IMR-90 (cell line): ENCODE data around the gene UBL7. TPM values are rescaled to one million over a fixed set of nuclear protein-coding genes. Genes with fewer than 3 reads are reported as not detected.

Experiments
- ATAC-seq: fragments of 200-7000 bp; cut with Tn5 transposase; 2 replicates; pipeline ENCODE4 v1.9.1; 2020; ENCODE audit warnings: low read depth, mild to moderate bottlenecking, moderate library complexity
- BruUV-seq: library from RNA; stranded (reverse); fragments of 400-500 nt; replicated peaks from 2 replicates; lab custom pipeline; 2021; lab: Mats Ljungman, UMichigan
- CTCF ChIA-PET: fragments of 300-600 bp; formaldehyde crosslinking; extraction: SDS; loops from one replicate; lab custom pipeline; 2021; ENCODE audit warnings: antibody characterized with exemption; lab: Yijun Ruan, JAX
- POLR2A ChIA-PET: fragments of 300-600 bp; sonication (Branson Sonifier 250); formaldehyde crosslinking; loops from one replicate; lab custom pipeline; 2022; ENCODE audit warnings: antibody characterized with exemption; ENCODE audit not compliant: unreplicated experiment; lab: Charles Lee
- DNase-seq: peaks from one replicate; pipeline ENCODE4 v3.0.0; 2013
- H2AFZ ChIP-seq: replicated peaks from 2 replicates; pipeline ENCODE3; 2013; ENCODE audit warnings: low read length, mild to moderate bottlenecking; ENCODE audit not compliant: poor library complexity
- H2AK5ac ChIP-seq: 2 replicates; pipeline ENCODE4 v1.6.1; 2013; ENCODE audit warnings: low read depth, low read length, inconsistent platforms
- H2AK9ac ChIP-seq: replicated peaks from 2 replicates; pipeline ENCODE3; 2013; ENCODE audit warnings: mild to moderate bottlenecking, low read depth, low read length, moderate library complexity; ENCODE audit not compliant: poor library complexity
- H2BK120ac ChIP-seq: 2 replicates; pipeline ENCODE4 v1.6.1; 2013; ENCODE audit warnings: low read depth, low read length, inconsistent platforms
- H2BK15ac ChIP-seq: 3 replicates; pipeline ENCODE4 v1.6.1; 2013; ENCODE audit warnings: low read depth, low read length, inconsistent platforms
- H2BK20ac ChIP-seq: 2 replicates; pipeline ENCODE4 v1.6.1; 2013; ENCODE audit warnings: low read depth, mild to moderate bottlenecking, inconsistent platforms, low read length, moderate library complexity
- H2BK5ac ChIP-seq: 2 replicates; pipeline ENCODE4 v1.6.1; 2013; ENCODE audit warnings: mild to moderate bottlenecking, low read depth, low read length, inconsistent platforms; ENCODE audit not compliant: poor library complexity, severe bottlenecking
- H3K14ac ChIP-seq: replicated peaks from 2 replicates; pipeline ENCODE4 v1.6.1; 2013; ENCODE audit warnings: low read depth, low read length, inconsistent platforms
- H3K18ac ChIP-seq: 2 replicates; pipeline ENCODE4 v1.6.1; 2013; ENCODE audit warnings: low read depth, low read length, control low read depth
- H3K23ac ChIP-seq: 2 replicates; pipeline ENCODE4 v1.6.1; 2013; ENCODE audit warnings: low read depth, low read length, inconsistent platforms
- H3K27ac ChIP-seq: 2 replicates; pipeline ENCODE4 v1.5.1; 2013; ENCODE audit warnings: mild to moderate bottlenecking, control low read depth, low read length; ENCODE audit not compliant: insufficient read depth
- H3K27me3 ChIP-seq: 2 replicates; pipeline ENCODE4 v1.6.1; 2013; ENCODE audit warnings: low read length; ENCODE audit not compliant: control insufficient read depth, insufficient read depth
- H3K36me3 ChIP-seq: 2 replicates; pipeline ENCODE4 v1.6.1; 2013; ENCODE audit warnings: low read length, mixed read lengths; ENCODE audit not compliant: control insufficient read depth, insufficient read depth
- H3K4ac ChIP-seq: 2 replicates; pipeline ENCODE4 v1.6.1; 2013; ENCODE audit warnings: low read depth, low read length, inconsistent platforms
- H3K4me1 ChIP-seq: 2 replicates; pipeline ENCODE4 v1.6.1; 2013; ENCODE audit warnings: low read length, mixed read lengths; ENCODE audit not compliant: control insufficient read depth, insufficient read depth
- H3K4me2 ChIP-seq: 2 replicates; pipeline ENCODE4 v1.6.1; 2013; ENCODE audit warnings: low read depth, mild to moderate bottlenecking, control low read depth, low read length, moderate library complexity
- H3K4me3 ChIP-seq: 2 replicates; pipeline ENCODE4 v1.5.1; 2013; ENCODE audit warnings: low read depth, mild to moderate bottlenecking, control low read depth, low read length, moderate library complexity; ENCODE audit not compliant: insufficient read depth
- H3K56ac ChIP-seq: 2 replicates; pipeline ENCODE4 v1.6.1; 2013; ENCODE audit warnings: low read length, inconsistent platforms; ENCODE audit not compliant: insufficient read depth; ENCODE audit errors: extremely low read depth
- H3K79me1 ChIP-seq, 2 experiments: 2 replicates each; pipeline ENCODE4 v1.6.1; 2013; ENCODE audit warnings: low read length in 2 of 2, inconsistent platforms in 1 of 2, low read depth in 1 of 2
- H3K9ac ChIP-seq: 2 replicates; pipeline ENCODE4 v1.6.1; 2013; ENCODE audit warnings: low read depth, low read length, control low read depth
- H3K9me1 ChIP-seq: 2 replicates; pipeline ENCODE4 v1.6.1; 2013; ENCODE audit warnings: low read length, inconsistent platforms; ENCODE audit not compliant: insufficient read depth
- H3K9me3 ChIP-seq: 2 replicates; pipeline ENCODE4 v1.6.1; 2013; ENCODE audit warnings: low read length; ENCODE audit not compliant: control insufficient read depth, insufficient read depth
- H4K20me1 ChIP-seq: 2 replicates; pipeline ENCODE4 v1.6.1; 2013; ENCODE audit warnings: low read length, inconsistent platforms; ENCODE audit not compliant: insufficient read depth
- H4K5ac ChIP-seq: 2 replicates; pipeline ENCODE4 v1.6.1; 2013; ENCODE audit warnings: mild to moderate bottlenecking, low read depth, low read length, control low read depth
- H4K8ac ChIP-seq, 2 experiments: 2 replicates each; pipeline ENCODE4 v1.6.1; 2013; ENCODE audit warnings: low read depth in 2 of 2, low read length in 2 of 2, control low read depth in 1 of 2, inconsistent platforms in 1 of 2
- H4K91ac ChIP-seq: 2 replicates; pipeline ENCODE4 v1.6.1; 2013; ENCODE audit warnings: low read depth, low read length, inconsistent platforms; ENCODE audit not compliant: insufficient read depth
- BHLHE40 ChIP-seq: fragments of 150-350 bp; IDR thresholded peaks from 2 replicates; pipeline ENCODE4 v1.6.1; 2016; ENCODE audit warnings: mild to moderate bottlenecking, low read depth, low read length
- FOS ChIP-seq: fragments of 150-350 bp; IDR thresholded peaks from 2 replicates; pipeline ENCODE4 v1.6.1; 2016; ENCODE audit warnings: low read depth, low read length
- WGBS, 2 experiments: methylation state at CpG; one replicate each; pipeline versions ENCODE4 v1.1.5 to v1.1.7; 2013; ENCODE audit warnings: missing lambda C conversion rate in 2 of 2; ENCODE audit not compliant: insufficient read length in 1 of 2; ENCODE audit errors: extremely low coverage in 2 of 2; 5-methylcytosine and 5-hydroxymethylcytosine counted together
- dilution Hi-C: fragments of 300-500 bp; cut with HindIII; formaldehyde crosslinking; loops from one replicate; pipeline ENCODE4 v1.14.3; 2018; ENCODE audit warnings: low sequenced_read_pairs; ENCODE audit not compliant: unreplicated experiment
- in situ Hi-C: fragments of 300-500 bp; cut with MboI; formaldehyde crosslinking; loops from 3 replicates; pipeline ENCODE4 v1.14.3; 2019; ENCODE audit warnings: low sequenced_read_pairs, inconsistent platforms, mixed read lengths
- intact Hi-C: fragments of 100-400 bp; cut with micrococcal nuclease; formaldehyde crosslinking; loops from 2 replicates; pipeline ENCODE4 v1.10.0; 2022
- polyA plus RNA-seq, 3 experiments: library from polyadenylated mRNA; depleted of rRNA; stranded (reverse); fragments of >200 nt; gene quantifications; 2 replicates each; pipeline ENCODE4 v1.2.3, GENCODE V29; 2012; ENCODE audit warnings: low replicate concordance in 1 of 3
- total RNA-seq: library from RNA; depleted of rRNA; stranded (reverse); fragments of >200 nt; gene quantifications from 2 replicates; pipeline ENCODE4 v1.2.3, GENCODE V29; 2012

Gene UBL7
- total and polyA plus RNA-seq, 2 of the 4 experiments (the other 2 are of a cell fraction) = 68.1 to 78.4 TPM

DNA sequence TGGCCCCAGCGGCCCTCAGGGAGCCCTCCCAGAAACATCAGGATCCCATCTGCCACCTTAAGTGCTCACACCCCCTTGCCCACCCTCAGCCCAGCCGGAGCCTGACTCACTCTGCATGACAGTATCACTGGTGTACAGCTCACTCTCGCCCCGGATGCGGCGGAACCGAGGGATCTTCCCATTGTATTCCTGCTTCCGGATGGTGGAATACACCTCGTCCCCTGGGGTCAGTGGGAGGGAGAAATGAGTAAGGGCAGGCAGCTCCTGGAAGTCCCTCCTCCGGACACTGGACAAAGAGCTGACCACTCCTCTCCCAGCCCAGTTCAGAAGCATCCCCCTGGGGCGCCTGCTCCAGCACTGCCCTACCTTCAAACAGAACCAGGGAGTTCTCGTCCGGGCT lies 43.7 kb downstream of the UBL7 start:
- intact Hi-C loops = no loop called here
- peaks cover 7% of the 10 kb centered on the region for H3K36me3 ChIP-seq
- dilution Hi-C loops = no loop called here
- POLR2A ChIA-PET = no interaction called here
- H3K27ac ChIP-seq = no peak overlapping the region; the same call in 1 of the 2 replicates
- H2BK20ac ChIP-seq = no peak overlapping the region
- no peak overlapping the region for H4K5ac ChIP-seq
- no CpG with 5 or more reads among the region's 13 CpGs for WGBS, 2 experiments
- peak overlapping the region; percentile 70 for H2AK5ac ChIP-seq
- H3K9me1 ChIP-seq = peaks cover 28% of the 10 kb centered on the region
- H3K56ac ChIP-seq = no peak overlapping the region
- peaks cover 27% of the 10 kb centered on the region for H3K4me1 ChIP-seq
- CTCF ChIA-PET = no interaction called here
- H3K9ac ChIP-seq = no peak overlapping the region
- no peak overlapping the region for H3K23ac ChIP-seq
- no TSS peak for BruUV-seq
- H4K20me1 ChIP-seq = no peaks in the 10 kb centered on the region
- no peaks in the 10 kb centered on the region for H3K9me3 ChIP-seq
- no peak overlapping the region; the same call in 1 of the 2 replicates for H2BK120ac ChIP-seq
- H4K8ac ChIP-seq = peak overlapping the region; percentile 26 to 35; a peak in 3 of 4 replicates
- H2BK5ac ChIP-seq = peak overlapping the region; percentile 48
- peaks cover 23 to 80% of the 10 kb centered on the region in 2 experiments for H3K79me1 ChIP-seq
- no peak overlapping the region for H2BK15ac ChIP-seq
- DNase-seq (peak; percentile 83), ATAC-seq (peak; percentile 41; the same call in 1 of the 2 replicates)
- in situ Hi-C loops = no loop called here
- peak overlapping the region; percentile 3; the same call in 1 of the 2 replicates for H3K4ac ChIP-seq
- H3K27me3 ChIP-seq = no peaks in the 10 kb centered on the region
- peak overlapping the region; percentile 31; the same call in 1 of the 2 replicates for H3K14ac ChIP-seq
- H3K4me3 ChIP-seq = no peak overlapping the region
- H3K4me2 ChIP-seq = no peak overlapping the region
- TF ChIP-seq BHLHE40 (no peak), FOS (peak; percentile 68)
- peak overlapping the region; percentile 73 for H2AK9ac ChIP-seq
- peak overlapping the region; percentile 51 for H2AFZ ChIP-seq
- H4K91ac ChIP-seq = peak overlapping the region; percentile 49; the same call in 1 of the 2 replicates
- no peak overlapping the region for H3K18ac ChIP-seq
